ENCODE data around the gene AKR7A3. TPM values are rescaled to one million over a fixed set of nuclear protein-coding genes. Genes with fewer than 3 reads are reported as not detected.
A peak's percentile ranks its signal among the peaks of the same experiment; 100 is the strongest.

AKR7A3 gene
- total and polyA plus RNA-seq, 9 of the 15 experiments (the other 6 are each of a cell fraction or from before 2014, with no cell fraction given): 0.04 to 1.5 (median 0.44) TPM; not detected in 1

- TF ChIP-seq ETS1 (conservative IDR thresholded peaks at IDR 0.05; ENCODE audit: control insufficient read depth, low read depth, low read length): peak; percentile 63; the same call in 1 of the 2 replicates
- no peak for TF ChIP-seq FOXA3 (CRISPR knock-in tag; conservative IDR thresholded peaks at IDR 0.05 in 1 of 2, IDR thresholded peaks at IDR 0.05 in 1 of 2)
- no peak for TF ChIP-seq ZNF143 (CRISPR knock-in tag; IDR thresholded peaks at IDR 0.05)
- TF ChIP-seq TFAP4 (CRISPR knock-in tag; IDR thresholded peaks at IDR 0.05; ENCODE audit: borderline replicate concordance): peak; percentile 80
- TF ChIP-seq ZNF707 (CRISPR knock-in tag; conservative IDR thresholded peaks at IDR 0.05): no peak
- TF ChIP-seq ZNF212 (CRISPR knock-in tag; IDR thresholded peaks at IDR 0.05): no peak
- TF ChIP-seq RBM39 (optimal IDR thresholded peaks at IDR 0.05; ENCODE audit: low read depth, low read length): no peak
- TF ChIP-seq ZNF217 (CRISPR knock-in tag; IDR thresholded peaks at IDR 0.05): no peak
- no peak for TF ChIP-seq HMGXB4 (CRISPR knock-in tag; IDR thresholded peaks at IDR 0.05)
- TF ChIP-seq THRB (CRISPR knock-in tag; conservative IDR thresholded peaks at IDR 0.05): no peak
- no peak for TF ChIP-seq ZFP30 (CRISPR knock-in tag; IDR thresholded peaks at IDR 0.05; ENCODE audit: borderline replicate concordance)
- TF ChIP-seq MECOM (CRISPR knock-in tag; IDR thresholded peaks at IDR 0.05): no peak
- no peak for TF ChIP-seq KAT7 (CRISPR knock-in tag; IDR thresholded peaks at IDR 0.05; ENCODE audit: borderline replicate concordance)
Measured at GRCh38 chr1:19325368-19325957, 36.9 kb upstream of the AKR7A3 start (continued).

All from K562 (cell line).